T-helper 1 cell treated with Interleukin-12 subunit alpha and Interleukin-12 subunit beta and Interleukin-4 antibody, amounts not matched to agents 30 ng/mL and 1 ng/mL, for 36 hours (primary cell): ENCODE measurements around the gene TPRG1L. TPM values are rescaled to one million over a fixed set of nuclear protein-coding genes. Genes with fewer than 3 reads are reported as not detected.

Experiments
- intact Hi-C: fragments of 100-400 bp; cut with micrococcal nuclease; formaldehyde crosslinking; loops from one replicate; pipeline ENCODE4 v1.15.1; 2024
- total RNA-seq: library from RNA; stranded (reverse); gene quantifications from 2 replicates; pipeline ENCODE4 v1.2.3, GENCODE V29; 2022

The TPRG1L gene
- total RNA-seq, 1 donor from 2014 or later = 17.1 TPM

DNA sequence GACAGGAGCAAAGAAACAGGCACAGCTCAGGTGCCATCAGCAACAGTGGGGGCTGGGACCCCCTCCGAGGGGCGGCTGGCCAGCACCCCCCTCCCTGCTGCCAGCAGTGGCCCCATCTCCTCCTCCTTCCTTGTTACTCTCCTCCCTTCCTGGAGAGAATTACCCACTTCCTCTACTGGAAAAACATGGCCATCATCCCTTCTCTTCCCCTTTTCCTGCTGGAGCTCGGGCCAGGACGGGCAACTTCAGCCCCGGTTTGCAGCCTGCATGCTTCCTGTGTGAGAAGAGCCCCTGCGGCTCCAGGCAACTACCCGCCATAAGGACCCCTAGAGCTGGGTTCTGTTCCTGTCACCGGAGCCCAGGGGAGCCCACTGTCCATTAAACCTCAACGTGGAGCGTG is 31.1 kb upstream of the TPRG1L start:
- intact Hi-C loops = no loop called here

DNA sequence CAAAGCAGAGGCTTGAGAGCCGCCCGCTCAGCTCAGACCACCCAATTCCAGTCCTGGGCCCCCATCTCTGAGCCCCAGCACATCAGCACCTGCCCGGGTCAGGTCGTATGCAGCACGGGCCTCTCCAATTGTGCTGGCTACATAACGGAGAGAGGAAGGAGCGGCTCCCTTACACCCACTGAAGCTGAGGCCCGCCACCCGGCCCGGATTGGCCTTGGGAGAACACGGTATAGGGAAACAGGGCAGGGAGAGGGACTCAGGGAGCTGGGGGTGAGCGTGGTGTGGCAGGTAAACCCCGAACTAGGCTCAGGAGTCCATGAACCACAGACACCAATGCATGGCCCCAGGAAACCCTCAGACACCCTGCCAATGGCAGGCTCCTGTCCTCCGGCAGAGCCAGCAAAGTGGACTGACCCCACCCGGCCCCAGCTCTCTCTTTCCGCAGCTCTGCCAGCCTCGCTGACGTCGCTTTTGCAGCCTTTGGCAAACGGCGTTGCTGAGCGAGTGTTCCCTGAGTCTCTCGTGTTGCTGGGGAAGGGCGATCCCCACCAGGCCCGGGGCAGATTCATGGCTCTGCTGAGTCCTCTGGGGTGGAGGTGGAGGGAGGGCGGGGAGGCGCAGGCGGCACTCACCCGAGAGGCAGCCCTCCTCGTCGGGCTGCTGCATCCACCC is 30.0 kb upstream of the TPRG1L start:
- intact Hi-C loops = no loop called here

DNA sequence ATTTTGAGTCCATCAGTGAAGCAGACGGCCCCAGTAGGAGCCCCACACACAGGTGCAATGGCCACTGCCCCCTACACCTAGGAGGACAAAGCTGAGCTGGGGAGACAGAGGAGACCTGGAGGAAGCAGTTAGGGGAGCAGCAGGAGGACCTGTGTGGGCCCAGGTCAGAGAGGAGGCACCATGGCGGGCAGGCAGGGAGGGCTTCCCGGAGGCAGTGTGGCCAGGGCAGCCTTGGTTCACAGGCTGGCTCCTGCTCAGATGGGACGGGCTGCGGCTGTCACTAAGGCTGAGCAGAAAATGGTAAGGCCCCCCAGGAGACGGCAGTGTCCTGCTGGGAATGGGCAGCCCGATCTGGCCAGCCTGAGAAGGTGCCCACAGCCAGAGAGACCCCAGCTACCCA is 28.9 kb upstream of the TPRG1L start:
- intact Hi-C loops = no loop called here

DNA sequence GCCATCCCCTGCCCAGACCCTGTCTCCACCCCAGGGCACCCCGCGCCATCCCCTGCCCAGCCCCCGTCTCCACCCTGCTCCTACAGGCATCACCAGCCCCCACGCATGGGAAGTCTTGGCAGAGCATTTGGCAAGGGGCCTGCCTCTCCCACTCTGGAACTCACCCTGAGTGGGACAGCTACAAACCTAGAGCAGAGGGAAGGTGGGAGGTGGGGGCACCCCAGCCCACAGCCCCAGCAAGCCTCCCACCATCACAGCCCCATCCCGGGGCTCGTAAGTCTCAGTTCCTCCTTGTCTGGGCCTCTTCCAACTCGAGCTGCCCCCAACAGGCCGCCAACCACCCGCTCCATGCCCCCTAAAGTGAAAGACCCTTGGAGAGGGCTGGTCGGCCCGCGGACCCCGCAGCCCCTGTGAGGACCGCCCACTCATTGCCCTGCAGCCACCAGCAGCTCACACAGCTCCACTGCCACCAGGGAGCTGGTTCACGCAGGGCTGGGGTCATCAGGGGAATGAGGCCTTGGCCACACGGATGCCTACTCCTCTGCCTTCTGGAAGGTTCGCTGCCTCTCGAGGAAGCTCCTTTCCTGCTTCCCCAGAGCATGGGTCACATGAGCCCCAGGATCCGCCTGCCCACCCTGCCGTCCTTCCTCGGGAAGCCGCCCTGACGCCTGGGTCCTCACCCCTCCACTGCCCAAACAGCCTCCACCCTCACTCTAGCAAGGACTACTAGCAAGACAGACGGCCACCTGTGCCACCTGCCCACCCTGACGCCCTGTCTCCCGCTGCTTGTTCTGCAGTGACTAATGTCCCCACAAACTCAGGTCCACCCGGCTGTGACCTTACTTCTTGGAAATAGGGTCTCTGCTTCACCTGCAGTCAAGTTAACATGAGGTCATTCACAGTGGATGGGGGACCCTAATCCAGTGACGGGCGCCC is 27.9 kb upstream of the TPRG1L start:
- intact Hi-C loops = no loop called here

DNA sequence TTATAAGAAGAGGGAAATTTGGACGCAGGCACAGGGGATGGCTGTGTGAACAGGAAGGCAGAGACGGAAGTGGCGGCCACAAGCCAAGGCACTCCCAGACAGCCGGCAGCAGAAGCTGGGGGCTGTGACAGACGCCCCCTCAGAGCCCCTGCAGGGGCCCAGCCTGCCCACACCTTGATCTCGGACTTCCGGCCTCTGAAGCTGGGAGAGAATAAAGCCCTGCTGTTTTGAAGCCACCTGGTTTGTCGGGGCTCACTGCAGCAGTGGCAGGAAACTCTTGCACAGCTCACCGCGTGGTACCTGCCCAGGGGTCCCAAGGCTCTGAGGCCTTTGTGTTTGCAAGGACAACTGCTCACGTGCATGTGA is 27.2 kb upstream of the TPRG1L start:
- intact Hi-C loops = no loop called here

DNA sequence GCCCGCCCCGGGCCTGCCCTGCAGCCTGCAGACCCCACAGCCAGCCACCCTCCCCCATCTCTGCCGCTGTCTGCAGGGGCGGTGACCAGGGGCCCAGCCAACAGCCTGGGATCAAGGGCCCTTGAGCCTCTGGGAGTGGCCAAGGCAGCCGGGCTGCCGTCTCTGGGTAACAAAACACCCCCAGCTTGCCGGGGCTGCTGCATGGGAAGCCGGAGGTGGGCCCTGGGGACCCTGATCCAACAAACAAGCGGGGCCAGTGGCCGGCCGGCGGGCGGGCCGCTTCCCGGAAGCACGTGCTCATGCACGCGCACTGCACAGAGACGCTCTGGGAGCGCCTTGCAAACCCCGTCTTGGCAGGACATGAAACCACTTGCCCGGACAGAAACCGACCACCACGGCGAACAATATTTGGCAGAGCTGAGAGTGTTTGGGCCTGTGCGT is 26.7 kb upstream of the TPRG1L start:
- intact Hi-C loops = no loop called here

DNA sequence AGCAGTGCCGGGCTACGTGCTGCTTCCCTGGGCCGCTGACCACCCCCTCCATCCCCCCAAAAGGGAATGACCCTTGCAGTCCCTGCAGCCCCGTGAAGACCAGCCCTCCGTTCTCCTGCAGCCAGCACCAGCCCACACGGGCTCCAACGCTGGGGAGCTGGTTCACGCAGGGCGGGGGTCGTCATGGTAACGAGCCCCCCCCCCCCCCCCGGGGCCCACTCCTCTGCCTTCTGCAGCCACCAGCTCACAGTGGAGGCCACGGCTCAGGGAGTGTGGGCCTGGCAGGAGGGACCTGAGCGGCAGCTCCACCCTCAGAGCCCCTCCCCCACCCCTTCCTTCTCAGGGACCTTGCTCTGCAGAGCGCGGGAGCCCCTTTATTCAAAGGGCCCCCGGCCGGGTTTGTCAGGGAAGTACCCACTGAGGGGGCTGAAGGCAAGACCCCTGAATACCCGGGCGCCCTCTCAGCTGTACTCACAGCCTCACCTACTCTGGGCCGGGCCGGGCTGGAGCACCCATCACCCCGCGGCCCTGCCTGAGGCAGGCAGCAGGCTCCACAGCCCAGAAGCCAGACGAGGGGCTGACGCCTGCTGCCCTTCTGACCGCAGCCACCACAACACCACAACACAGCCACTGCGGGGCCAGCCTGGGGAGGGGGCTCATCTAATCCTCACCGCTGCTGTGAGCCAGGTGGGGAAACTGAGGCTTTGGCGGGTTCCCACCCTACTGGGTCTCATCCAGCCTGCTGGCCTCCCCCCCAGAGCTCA is 26.1 kb upstream of the TPRG1L start:
- intact Hi-C loops = no loop called here

DNA sequence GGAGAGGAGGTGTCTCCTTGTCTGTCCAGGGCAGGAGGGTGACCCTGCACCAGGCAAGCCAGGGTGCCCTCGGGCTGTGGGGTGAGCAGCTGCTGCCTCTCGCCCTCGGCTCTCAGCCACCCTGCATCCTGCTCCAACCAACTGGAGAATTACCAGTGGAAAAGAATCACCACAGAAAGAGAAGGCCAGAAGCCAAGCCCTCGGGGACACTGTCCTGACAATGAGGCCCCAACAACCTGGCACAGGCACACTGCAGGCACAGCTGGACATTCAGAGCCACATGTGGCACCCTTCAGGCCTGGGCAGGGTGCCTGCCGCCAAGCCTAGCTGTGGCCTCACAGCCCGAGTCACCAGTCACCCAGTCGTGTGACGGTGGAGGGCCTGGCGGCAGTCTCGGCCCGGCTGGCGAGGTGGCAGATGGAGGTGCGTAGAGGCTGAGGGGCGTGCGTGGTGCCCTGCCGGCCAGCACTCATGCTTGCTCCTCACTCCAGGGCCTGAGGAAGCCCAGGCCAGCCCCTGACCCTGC is 25.5 kb upstream of the TPRG1L start:
- intact Hi-C loops = no loop called here

DNA sequence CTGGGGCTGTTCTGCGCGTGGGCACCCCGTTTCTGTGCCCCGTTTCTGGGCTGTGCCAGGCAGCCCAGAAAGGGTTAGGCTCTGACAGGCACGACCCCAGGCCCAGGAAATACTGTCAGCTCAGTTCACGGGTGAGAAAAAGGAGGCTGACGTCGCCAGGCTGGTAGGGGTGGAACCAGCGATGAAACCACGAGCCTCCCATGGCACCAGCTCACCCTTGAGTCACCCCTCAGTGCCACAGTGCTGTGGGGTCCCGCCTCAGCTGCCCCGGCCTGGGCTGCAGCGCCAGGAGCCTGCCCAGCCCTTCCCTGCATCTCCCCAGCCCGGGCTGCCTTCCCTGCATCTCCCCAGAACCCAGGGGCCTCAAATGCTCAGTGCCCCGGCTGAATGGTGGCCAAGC is 25.0 kb upstream of the TPRG1L start:
- intact Hi-C loops = no loop called here

DNA sequence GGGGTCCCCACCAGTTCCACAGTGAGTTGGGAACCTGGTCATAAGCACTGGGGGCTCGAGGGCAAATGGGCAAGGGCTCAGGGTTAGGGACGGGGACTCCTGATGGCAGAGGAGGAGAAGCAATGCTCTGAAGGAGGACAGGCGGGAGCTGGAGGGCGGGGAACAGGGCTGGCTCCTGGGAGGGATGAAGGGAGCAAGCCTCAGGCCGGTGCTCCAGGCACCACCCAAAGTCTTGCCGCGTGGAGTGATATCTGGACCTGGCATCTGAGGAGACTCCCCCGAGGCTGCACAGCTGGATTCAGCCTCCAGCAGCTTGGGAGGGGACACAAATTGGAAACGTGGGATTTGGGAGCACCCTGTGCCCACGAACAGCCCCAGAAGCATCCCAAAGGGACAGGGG is 24.5 kb upstream of the TPRG1L start:
- intact Hi-C loops = no loop called here

DNA sequence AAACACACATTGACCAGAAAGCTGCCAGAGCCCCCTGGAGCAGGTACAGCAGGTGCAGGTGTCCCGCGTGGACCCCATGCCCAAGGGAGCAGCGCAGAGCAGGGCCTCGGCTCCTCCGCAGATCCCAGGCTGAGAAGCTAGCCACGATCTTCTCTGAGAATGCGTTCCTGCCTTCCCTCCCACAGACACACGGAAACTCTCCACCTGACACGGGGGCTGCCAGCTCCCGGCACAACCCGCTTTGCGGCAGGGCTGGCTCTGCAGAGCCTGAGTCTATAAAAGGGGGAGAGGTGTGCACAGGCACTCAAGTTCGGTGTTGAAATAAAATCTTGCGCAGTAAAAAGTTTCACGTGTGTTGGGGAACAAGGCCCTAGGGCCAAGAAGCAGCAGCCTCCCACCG is 23.1 kb upstream of the TPRG1L start:
- intact Hi-C loops = no loop called here

DNA sequence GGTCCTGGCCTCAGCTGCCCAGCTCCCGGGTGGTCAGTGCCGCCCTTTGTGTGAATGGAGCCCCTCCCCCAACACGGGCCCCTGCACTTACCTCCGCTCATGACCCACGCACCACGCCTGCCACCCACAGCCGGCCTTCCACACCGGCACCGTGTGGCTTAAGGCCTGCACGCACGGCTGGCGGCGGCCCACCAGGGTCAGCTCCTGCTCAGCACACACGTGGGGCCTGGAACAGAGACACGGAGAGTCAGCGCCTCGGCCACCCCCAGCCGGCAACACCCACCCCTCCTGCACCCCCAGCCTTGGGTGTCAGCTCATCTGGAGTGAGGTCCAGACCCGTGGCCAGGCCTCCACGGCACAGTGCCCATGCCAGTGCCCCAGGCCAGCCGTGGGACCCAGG is 22.4 kb upstream of the TPRG1L start:
- intact Hi-C loops = no loop called here

DNA sequence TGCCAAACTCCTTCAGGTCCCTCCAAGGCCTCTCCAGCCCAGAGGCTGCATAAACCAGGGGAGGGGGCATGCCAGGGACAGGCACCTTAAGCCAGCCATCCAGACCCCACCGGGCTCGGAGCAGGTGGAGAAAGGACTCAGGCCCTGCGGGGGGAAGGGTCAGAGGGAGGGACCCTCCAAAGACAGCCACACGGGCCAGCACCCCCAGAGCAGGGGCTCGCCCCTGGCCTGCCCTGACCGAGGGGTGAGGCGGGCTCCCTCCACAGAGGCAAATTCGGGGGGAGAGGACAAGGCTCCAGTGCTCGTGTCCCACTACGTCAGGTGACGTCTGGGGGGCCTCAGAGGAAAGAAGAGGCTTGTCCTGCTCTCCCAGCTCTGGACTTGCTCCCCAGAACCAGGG is 21.7 kb upstream of the TPRG1L start:
- intact Hi-C loops = no loop called here

DNA sequence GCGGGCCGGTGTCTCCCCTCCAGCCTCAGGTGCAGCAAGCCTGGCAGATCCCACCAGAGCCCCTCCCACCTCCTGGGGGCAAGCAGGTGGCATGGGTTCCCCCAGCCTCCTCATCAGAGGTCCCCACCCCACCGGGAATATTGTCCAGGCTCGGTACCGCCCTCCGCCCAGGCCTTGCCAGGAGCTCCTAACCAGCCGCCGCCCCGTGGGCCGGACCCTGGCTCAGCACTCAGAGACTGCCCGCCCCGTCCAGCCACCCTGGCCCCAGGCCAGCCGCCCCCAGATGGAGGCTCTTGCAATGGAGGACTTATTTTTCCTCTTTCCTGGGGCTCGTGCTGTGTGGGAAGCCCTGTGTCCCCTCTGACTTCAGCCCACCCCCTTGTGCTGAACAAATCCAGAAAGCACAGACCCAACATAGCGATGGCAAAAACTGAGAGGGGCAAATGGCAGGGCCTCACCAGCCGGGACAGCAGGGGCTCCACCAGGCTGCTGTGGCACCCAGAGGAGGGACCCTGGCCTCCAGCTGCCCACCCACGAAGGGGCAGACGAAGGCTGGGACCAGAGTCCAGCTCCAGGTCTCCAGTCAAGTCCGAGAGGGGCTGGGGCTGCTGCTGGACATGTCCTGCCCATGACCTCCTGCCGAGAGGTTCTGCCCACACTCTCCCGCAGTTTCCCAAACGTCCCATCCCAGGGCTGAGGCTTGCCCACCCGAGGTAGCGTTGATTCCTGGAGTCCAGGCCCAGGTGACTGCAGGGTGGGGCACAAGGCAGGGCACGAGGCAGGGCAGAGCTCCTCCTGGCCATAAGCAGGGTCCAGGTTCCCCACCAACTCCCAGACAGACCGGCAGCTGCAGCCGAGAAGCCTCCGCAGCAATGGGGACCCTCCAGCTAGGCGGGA is 21.0 kb upstream of the TPRG1L start:
- intact Hi-C loops = no loop called here

DNA sequence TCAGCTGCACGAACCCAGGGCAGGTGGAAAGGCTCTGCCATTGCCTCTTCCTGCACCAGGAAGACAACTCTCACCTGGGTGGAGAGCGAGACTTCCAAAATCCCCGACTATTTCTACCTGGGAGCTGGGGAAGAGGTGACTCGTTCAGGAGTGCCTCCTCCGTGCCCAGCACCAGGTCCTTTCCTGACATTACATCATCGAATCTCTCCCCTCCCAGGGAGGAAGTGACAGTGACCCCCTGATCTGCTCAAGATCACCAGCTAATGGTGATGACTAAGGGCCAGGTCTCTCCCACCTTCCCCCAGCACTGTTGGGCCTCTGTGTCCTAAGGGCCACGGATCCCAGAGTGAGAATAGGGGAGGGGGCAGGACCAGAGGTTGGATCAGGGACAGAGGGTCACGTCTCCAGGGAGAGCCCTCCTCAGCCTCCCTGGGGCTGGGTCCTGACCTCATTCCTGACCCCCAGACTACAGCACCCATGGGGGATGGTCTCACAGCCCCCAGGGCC is 20.3 kb upstream of the TPRG1L start:
- intact Hi-C loops = no loop called here

DNA sequence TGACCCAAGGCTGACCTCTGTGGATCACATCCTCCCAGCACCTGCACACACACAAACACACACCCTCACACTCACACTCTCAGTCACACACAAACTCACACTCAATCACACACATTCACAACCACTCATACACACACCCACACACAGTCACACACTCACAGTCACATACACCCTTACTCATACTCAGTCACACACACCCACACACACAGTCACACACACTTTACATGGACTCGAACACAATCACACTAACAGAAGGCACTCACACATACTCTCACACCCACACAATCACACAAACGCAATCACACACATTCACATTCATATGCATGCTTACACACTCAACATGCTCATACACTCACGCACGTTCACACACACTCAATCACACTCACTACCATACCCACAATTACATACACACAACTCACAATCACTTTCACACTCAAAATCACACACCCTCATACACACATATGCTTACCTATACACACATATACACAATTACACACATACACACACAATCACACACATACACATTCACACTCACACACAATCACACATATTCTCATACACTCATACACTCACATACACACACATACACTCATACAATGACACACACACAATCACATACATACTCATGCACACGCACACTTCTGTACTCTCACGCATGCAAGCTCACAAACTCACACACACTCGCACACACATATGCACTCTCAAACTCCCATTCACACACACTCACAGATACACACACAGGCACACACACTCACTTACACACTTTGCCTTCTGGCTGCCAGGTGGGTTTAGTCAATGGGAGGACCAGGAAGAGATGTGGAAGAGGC is 19.6 kb upstream of the TPRG1L start:
- intact Hi-C loops = no loop called here

DNA sequence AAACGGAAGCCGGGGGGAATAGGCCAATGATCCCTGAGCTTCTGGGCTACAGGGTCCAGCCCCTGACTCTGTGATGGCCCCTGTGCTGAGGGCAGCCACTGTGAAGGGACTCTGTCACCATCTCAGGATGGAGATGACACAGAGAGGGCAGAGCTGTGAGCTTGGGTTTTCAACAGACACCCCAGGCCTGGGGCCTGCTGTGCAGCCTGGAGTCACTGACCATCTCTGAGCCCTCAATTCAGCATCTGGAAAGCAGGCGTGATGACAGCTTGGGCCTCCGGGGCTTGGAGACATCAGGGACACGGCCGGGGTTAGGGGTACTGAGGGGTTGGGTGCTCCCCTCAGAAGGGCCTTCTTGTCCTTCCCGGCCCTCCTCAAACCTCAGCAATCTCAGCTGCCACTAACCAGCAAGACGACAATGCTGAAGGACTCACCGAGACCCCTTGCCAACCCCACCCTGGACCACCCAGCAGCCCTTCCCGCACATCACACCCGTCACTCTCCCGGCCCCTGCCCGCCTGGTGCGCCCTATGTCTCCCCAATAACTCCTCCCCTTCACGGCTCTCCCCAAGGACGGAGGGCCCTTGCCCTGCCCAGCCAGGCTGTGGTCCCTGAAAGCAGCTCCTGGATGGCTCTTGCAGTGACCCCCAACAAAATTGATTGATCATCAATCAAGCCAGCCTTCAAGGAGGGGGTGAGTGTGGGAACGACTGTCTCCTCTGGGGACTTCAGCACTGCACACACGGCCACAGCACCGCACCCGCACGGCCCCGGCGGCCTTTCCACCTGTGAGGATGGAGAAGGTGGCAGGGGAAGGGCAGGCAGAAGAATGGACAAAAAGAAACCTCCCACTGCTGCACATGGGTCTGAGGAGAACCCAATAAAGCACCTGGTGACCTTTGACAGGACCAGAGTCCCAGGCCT is 17.8 kb upstream of the TPRG1L start:
- intact Hi-C loops = no loop called here

DNA sequence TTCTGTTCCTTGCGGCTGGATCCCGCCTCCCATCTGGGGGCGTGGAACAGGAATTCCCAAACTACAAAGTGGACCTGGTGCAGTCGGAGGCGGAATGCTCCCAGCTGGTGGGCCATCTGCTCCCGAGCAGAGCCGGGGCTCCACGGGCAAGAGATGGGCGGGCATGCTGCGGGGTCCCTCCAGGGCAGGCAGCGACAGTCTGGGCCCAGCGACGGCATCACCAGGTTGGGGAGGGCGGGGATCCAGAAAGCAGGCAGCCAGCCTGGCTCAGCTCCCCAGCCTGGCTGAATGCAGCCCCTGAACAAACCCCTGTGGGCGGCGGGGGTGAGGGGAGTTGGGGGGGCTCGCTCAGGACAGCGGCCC is 17.1 kb upstream of the TPRG1L start:
- intact Hi-C loops = no loop called here

DNA sequence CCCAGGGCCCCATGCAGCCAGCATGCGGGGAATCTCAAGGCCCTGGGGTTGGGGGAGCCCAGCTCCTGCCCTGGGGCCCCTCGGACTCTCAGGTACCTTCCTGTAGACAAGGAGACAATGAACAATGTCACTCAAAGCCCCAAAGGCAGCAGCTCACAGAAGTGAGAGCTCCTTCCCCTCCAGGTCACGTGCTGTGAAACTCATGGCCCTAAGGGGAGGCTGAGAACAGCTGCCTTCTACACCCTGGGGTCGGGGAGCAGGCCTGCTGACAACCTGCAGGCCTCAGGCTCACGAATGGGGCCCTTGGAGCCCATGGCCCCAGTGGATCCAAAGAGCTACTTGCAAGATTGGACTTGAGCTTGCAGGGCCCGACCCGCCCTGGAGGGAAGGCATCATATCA is 16.7 kb upstream of the TPRG1L start:
- intact Hi-C loops = no loop called here
